GM18526 (cell line): Measurements from ENCODE around the gene ZSCAN5C.
"Not testable (repeated sequence)": the region's sequence is repeated elsewhere in the genome, so short reads cannot be mapped to it uniquely, and the experiment has no call there.

Source experiments
- POLR2A ChIP-seq: IDR thresholded peaks from 3 replicates; pipeline ENCODE4 v1.6.1; 2011; ENCODE audit not compliant: insufficient read length; ENCODE audit errors: extremely low read depth

ZSCAN5C gene

DNA sequence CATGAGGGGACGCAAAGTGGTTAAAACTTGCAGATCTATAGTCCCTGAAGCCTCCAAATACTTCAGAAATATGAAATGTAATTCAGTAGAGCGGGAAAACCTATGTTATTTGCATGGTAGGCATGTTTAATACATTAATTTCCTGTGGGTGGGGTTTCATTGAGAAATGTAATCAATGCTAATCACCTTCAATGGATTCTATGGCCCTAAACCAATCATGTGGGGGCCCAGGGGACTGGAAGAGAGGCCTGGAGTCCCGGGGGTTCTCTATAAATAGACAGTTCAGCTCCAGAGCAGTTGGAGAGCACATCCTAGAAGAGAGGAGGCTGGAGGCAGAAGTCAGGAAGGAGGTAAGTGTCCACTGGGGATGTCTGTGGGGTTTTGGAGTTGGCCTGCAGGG lies at the start of gene ZSCAN5C:
Gene ZSCAN5C, plus strand, starts transcription at position 301 of the 400 bp plus-strand sequence. CDS start 3,641 bp downstream, outside the sequence.
- TF ChIP-seq POLR2A: no peak

- TF ChIP-seq POLR2A: no peak
Observed at GRCh38 chr19:56152644-56153043, 49.4 kb upstream of the ZSCAN5C start.

DNA sequence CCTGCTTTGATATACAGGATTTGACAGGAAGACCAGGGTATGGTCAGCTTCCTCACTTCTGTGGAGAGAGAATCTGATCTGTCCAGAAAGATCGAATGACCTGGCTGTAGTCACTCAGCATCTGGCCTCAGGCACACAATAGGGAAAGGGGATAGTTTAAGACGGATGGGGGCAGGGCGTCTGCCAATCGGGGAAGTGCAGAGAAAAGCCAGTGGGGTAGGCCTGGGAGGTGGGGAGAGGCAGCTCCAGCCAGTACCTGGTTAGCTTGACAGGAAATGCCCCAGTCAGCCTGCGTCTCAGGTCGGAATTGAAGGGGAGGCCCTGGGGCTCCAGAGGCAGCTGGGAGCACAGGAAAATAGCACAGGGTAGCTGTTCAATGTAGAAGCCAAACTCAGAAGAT lies 48.6 kb upstream of the ZSCAN5C start:
- no peak for TF ChIP-seq POLR2A

DNA sequence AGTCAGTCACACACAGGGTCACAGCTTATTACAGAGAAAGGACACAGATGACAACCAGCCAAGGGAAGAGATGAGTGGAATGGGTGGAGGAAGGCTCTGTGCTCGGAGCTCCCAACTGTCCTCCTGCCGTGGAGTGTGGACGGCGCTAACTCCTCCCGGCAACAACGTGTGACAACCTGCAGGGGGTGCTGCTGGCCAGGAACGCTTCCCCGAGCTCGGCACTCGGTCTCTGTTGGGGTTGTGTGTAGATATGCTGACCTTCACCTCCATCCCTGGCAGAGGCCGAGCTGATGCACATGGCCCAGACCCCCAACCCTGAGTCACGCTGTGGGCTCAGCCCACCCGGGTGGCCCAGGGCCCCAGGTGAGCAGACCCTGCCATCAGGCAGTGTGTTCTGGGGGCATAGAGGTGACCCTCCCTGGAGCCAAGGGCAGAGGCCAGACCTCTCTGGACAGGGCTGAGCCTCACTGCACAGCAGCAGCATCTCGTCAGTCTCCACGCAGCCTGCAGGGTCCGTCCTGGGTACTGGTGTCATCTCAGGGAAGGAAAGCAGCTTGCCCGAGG lies 46.9 kb upstream of the ZSCAN5C start:
- no peak for TF ChIP-seq POLR2A

DNA sequence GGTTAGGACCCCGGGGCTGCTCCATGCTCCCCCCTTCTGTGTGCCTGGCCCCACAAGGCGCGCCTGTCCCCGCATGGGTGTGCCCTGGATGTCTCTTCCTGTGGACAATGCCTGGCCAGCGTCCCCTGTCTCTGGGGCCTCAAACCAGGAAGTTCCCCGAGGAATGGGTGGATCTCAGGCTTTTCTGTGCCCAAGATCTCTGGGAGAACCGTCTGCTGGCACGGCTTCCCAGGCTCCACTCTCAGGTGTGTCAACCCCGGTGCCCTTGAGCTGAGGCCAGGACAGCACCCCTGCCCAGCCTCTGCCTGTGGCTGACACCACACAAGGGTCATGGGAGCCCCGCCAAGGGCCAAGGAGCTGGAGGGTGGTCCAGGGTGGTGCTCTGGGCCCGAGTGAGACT lies 45.3 kb upstream of the ZSCAN5C start:
- no peak for TF ChIP-seq POLR2A

GRCh38 chr19:56158170-56158757 lies 43.8 kb upstream of the ZSCAN5C start:
- TF ChIP-seq POLR2A: no peak

GRCh38 chr19:56159009-56159559 lies 43.0 kb upstream of the ZSCAN5C start:
- TF ChIP-seq POLR2A: no peak

DNA sequence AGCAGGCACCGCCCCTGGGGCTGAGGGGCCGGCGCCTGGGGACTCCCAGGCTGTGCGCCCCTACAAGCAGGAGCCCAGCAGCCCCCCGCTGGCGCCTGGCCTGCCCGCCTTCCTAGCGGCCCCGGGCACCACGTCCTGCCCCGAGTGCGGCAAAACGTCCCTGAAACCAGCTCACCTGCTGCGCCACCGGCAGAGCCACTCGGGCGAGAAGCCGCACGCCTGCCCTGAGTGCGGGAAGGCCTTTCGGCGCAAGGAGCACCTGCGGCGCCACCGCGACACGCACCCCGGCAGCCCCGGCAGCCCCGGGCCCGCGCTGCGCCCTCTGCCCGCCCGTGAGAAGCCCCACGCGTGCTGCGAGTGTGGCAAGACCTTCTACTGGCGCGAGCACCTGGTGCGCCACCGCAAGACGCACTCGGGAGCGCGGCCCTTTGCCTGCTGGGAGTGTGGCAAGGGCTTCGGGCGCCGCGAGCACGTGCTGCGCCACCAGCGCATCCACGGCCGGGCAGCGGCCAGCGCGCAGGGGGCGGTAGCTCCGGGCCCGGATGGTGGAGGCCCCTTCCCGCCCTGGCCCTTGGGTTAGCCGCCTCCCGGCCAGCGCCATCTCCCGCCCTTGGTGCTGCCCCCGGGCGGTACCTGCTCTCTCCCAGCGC lies 42.3 kb upstream of the ZSCAN5C start:
- TF ChIP-seq POLR2A: no peak

DNA sequence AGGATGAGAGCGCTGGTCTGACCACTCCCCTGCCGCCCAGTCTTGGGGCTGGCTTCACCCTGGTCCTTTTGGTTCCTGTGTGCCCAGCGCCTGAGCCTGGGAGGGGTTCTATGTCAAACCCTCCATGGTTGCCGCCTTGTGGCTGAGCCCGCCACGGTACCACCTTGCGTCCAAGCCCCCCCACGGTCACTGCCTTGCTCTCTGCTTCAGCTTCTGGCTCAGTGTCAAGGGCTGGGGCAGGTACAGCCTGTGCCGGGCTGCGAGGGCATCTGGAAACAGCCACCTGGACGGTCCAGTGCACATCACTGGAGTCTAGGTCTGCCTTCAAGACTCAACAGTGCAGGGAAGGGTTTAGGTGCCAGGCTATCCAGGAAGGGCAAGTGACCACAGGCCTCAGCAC lies 40.5 kb upstream of the ZSCAN5C start:
- TF ChIP-seq POLR2A: no peak

DNA sequence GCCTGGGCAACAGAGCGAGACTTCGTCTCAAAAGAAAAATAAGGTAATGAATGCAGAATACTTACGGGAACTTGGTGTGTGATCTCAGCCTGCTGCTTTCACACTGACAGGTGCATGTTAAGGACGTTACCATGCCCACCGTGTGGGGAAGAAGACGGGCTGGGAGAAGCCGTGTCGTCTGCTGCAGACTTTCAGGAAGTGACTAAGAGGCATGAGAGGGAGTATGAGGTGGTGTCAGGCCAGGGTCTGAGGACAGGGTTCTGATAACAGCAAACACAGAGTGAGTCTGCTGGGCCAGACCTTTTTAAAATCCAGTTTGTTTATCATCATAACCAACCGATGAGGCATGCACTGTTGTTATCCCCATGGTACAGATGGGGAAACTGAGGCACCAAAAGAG lies 39.8 kb upstream of the ZSCAN5C start:
- TF ChIP-seq POLR2A: no peak

GRCh38 chr19:56163097-56163496 lies 39.0 kb upstream of the ZSCAN5C start:
- no peak for TF ChIP-seq POLR2A

- no peak for TF ChIP-seq POLR2A
Observed at GRCh38 chr19:56167064-56167578, 35.0 kb upstream of the ZSCAN5C start.

DNA sequence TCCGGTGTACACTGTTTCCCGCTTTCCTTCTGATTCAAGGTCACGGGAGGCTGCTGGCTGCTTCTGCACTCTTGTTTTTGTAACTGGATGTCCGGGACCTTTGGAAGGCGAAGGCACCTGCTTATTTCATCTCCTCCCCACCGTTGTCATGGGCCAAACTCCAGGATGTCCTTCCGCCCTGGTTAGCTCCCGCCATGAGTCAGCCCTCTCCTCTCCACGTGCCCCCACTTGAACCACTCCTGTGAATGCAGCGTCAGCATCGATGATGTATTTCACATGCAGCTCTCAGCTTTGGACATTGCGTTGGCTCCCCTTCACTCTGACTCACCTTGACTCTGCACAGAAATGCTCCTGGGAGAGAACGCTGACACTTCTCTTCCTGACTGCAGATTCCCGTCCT lies 31.8 kb upstream of the ZSCAN5C start:
- TF ChIP-seq POLR2A: no peak

- no peak for TF ChIP-seq POLR2A
Observed at GRCh38 chr19:56174086-56174485, 28.0 kb upstream of the ZSCAN5C start.

- no peak for TF ChIP-seq POLR2A
Observed at GRCh38 chr19:56174550-56174949, 27.5 kb upstream of the ZSCAN5C start.

GRCh38 chr19:56175861-56176307 lies 26.2 kb upstream of the ZSCAN5C start, which contains the start of gene GALP:
TSS of gene GALP (plus strand) at chr19:56176008. CDS start at chr19:56177109, 1,101 bp downstream.
- TF ChIP-seq POLR2A: not testable (repeated sequence)

GRCh38 chr19:56176881-56177280 lies 25.2 kb upstream of the ZSCAN5C start:
- TF ChIP-seq POLR2A: no peak
